NCI-H345 treated with DMSO at 0.1 percent for 48 hours (cell line): ENCODE data around the gene DSTYK.
"Not testable (repeated sequence)": the region's sequence is repeated elsewhere in the genome, so short reads cannot be mapped to it uniquely, and the experiment has no call there.

Source experiments
- DNase-seq: peaks from one replicate; lab custom pipeline; 2025; ENCODE audit not compliant: unreplicated experiment; lab: John Stamatoyannopoulos, UW

Gene DSTYK

DNA sequence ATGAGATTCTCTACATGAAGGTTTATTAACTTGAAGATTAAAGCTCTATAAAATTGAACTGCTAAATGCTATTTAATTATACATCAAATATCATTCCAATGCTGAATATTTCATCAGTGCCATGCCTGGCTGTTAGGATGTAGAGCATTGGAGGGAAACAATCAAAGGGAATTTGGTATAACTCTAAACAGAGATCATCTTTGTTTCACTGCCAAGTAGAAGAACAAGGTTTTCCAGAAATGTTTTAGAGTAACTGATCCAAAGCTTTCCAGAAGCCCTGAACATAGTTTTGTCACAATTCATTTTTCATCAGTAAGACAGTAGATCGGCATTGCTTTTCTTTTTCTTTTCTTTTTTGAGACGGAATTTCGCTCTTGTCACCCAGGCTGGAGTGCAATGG is 5.9 kb upstream of the DSTYK start:
- no peak for DNase-seq

DNA sequence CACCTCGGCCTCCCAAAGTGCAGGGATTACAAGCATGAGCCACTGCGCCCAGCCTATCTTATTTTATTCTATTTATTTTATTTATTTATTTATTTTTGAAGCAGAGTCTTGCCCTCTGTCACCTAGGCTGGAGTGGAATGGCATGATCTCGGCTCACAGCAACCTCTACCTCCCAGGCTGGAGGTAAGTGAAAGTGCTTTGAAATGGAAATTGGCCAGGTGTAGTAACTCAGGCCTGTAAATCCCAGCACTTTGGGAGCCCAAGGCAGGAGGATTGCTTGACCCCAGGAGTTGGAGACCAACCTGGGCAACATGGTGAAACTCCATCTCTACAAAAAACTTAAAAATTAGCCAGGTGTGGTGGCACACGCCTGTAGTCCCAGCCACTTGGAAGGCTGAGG is 5.1 kb upstream of the DSTYK start:
- no peak for DNase-seq

DNA sequence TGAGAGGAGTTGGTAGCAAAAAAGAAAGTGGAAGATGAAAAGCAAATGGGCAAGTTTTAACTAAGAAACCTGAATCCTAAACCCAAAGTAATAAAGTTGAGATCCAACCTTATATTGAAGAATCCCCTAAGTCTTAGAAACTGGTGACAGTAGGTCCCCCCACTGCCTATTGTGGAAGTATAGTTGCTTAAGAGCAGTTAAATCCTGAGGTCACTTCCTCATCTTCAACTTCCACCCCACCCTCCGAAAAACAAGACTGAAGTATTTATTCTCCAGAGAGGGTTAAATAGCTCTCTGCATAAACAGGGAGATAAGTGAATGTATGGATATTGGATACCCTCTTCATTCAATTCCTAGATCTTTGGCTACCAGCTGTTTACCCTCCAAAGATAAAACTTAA is 3.3 kb upstream of the DSTYK start:
- DNase-seq: no peak

DNA sequence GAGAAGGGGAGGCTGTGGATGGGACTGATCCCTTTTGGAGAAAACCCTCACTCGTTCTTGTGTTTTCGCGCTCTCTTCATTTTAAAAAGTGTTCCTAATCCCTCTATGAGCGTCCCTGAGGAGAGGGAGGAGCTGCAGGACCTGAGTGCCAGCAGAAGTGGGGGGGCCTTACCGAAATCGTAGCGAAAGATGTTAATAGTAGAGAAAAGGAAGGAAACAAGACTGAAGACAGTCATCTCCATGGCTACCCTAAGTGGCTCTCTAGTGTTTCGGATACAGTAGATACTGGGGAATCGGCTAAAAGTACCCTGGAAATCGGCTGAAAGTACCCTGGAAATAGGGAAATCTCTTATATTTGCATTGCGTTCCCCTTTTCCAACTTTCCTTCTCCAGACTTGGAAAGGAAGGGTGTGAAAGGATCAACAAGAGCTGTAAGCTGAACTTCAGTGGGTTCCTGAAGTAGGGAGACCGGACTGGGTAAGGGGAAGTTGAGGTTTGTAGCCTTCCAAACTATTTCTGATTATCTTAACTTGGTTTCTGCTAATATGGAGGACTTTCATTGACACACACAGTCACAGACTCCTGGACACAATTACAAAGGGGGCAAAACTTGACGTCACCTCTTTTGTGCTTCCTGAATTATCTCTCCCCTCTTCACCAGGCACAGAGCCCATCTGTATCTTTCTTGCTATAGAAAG is 486 bp upstream of the DSTYK start:
- DNase-seq: no peak

DNA sequence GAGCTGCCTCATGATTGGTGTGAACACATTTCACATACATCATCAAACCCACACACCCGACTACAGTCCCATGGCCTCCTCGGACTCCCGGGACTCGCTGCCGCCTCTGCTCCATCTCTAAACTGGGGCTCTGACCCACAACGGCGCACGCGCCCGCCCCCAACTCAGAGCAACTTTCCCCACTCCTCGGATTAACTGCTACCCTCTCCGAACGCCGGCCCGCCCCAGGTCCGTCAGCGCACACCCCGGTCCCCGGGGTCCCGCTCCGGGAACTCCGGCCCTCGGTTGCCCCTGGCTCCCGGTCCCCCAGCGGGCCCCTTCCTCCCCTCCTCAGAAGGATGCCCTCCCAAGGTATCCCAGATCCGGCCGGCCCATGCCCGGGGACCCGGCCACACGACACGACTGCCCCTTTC is 740 bp downstream of the DSTYK start:
- no peak for DNase-seq

DNA sequence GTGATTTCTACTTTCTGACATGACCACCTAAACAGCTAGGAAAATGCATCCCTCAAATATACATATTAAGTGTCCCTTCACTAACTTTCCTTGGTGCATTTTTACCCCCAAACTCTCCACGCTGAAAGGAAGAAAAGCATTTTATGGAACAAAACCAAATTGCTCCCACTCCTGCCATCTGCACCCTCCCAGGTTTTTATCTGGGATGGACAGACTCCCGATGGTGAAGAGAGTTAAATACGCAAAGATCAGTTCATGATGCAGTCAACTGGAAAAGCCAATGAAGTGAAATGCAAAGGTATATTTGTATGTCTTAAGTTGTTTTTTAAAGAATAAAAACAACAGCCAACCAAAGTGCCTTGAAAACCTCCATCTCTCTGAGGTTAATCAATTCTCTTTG is 2.7 kb downstream of the DSTYK start:
- no peak for DNase-seq

DNA sequence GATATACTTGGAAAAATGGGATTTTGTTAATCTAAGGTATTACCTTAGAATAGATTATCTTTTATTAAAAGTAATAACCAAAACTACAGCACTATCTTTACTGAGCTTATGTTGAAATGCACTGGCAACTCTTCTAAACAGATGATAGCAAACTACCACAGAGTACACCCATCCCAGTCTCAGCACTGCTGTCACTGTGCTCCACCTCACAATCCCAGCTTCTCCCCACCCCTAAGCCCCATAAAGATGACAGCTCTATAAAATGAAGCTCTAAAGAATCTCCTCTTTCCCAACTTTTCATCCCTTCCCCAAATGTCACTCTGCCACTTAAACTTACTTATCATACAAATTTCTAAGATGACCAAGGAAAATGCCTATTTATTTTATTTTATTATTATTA is 6.4 kb downstream of the DSTYK start:
- no peak for DNase-seq

DNA sequence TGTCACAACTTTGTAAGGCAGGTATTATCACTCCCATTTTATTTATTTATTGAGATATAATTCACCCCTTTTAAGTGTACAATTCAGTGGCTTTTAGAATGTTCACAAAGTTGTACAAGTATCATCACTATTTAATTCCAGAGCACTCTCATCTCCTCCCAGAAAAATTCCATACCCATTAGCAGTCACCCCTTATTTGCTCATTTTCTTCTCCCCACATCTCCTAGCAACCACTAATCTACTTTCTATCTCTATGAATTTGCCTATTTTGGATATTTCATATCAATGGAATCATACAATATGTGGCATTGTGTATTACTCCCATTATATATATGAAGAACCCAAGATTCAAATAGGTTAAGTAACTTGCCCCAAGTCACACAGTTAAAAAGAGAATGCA is 7.0 kb downstream of the DSTYK start:
- no peak for DNase-seq

DNA sequence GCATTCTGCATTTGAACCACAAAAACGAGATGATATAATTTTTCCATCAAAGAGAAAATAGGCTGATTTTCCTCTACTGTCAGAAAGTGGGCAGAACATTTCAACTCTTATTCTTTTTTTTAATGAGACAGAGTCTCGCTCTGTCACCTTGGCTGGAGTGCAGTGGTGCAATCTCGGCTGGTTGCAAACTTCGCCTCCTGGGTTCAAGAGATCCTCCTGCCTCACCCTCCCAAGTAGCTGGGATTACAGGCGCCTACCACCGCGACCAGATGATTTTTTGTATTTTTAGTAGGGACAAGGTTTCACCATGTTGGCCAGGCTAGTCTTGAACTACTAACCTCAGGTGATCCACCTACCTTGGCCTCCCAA is 11.6 kb downstream of the DSTYK start:
- no peak for DNase-seq

DNA sequence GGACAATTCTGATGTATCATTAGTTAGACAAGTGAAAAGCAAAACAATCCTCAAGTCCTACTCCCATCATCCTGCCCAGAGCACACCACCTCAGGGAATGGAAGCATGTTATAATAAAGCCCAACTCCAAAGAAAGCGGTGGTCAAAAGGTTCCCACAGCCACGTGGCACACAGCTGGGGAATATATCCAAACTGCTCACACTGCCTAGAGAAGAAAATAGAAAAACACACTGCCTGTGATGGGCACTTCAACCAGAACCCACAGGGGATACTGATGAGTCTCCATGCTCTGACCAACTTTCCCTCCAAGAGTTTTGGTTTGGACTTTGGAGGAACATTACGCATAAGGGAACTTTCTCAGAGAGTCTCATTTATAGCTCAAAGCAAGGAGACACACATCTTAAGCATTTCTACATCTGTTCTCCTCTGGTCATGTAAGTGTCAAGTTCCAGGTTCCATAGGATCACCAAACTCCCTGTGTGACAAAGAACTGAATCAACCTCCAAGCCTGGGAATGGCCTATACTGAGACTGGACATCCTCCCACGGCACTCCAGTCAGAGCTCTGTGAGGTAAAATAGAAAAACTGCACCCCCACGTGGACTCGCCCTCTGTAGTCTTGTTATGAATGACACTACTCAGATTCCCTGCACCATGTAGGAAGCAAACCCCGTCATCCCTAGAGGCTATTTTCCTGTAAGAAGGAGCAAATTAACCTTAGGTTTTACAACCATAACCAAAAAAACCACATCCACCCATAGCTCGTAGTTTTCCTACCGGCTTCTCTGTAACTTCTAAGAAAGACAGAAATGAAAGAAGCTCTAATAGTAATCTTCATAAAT is 12.2 kb downstream of the DSTYK start:
- no peak for DNase-seq

DNA sequence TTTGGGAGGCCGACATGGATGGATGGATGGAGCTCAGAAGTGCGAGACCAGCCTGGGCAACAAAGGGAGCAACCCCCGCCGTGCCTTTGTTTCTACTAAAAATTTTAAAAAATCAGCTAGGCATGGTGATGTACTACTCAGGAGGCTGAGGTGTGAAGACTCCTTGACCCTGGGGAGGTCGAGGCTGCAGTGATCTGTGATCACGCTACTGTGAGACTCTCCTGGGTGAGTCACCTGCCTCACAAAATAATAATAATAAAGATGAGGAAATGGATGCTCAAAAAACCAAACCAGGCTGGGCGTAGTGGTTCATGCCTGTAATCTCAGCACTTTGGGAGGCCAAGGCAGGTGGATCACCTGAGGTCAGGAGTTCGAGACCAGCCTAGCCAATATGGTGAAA is 19.2 kb downstream of the DSTYK start:
- no peak for DNase-seq

DNA sequence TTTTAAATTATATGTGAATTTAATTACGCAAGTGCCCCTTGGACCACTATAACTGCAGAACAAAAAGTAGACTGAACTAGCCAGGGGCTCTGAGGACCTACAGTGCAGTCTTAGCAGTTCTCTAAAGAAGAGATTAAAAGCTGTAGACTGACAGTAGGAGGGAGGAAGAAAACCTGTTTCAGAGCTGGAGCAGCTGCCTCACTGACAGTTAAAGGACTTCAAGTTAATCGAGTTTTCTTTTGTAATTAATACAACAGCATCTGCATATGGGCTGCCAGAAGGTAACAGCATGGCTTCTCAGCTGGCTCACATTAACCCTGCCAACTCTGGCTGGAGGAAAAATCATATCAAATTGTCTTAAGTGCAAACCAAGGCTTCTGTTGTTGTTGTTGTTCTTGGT is 19.9 kb downstream of the DSTYK start:
- DNase-seq: no peak

DNA sequence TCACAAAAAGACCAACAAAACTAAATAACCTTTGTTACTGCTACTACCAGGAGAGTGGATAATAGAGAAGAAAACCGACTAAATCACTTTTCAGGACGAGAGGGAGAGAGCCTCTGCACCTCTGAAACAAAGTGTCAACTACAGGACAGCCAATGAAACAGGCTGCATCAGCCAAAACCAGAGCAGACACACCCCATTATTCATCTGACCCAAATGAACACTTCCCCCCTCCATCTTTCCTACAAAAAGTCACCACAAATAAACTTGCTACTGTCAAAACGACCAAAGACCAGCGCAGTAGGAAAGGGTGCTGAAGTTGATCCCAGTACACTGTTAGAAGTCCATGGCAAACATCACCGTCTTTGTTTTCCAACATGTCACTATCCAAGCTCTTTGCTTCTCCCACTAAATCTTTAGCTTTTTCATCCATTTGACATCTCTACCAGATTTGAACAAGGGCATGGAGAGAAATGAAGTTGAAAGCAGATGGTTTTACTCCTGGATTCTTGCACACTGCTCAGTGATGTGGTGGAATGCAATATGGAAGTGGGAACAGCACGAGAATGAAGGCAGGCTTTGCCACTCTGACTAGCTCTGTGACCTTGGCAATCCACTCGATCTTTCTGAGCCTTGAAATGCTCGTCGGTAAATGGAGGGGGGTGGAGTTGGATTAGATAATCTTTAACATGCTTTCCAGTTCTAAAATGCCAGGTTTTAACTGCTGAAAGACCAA is 20.5 kb downstream of the DSTYK start:
- no peak for DNase-seq

DNA sequence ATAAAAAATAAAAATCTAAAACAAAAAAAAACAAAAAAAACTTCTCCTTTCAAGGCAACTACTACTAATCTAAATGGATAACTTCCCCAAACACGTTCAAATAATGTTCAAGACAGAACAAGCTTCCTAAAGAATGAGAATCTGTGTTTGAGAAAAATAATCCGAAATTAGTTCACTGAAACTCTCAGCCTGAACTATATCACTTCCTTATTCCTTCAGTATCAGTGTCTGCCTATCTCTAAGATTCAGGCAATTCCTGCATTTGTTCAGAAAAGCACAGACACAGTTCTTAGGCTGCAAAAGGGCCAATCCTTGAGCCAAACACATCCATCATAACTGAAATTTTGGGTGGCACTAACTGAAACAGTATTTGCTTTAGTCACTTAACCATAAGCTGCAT is 22.4 kb downstream of the DSTYK start:
- DNase-seq: no peak

DNA sequence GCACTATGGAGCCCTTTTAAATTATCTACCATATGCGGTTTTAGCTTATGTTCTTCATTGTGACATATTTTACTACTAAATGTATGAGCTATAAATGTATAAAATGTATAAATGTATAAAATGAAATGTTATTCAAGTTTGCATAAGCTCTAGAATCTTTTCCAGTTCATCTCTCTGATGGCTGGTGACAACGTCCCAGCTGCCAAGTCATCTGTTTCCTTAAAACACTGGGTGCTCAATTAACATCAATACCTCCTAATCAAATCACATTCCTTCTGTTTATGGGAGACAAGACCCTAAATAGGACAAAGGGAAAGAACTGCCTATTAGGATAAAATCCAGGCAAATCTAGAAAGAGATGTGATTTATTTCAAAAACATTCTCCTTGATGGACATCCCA is 22.9 kb downstream of the DSTYK start:
- no peak for DNase-seq

DNA sequence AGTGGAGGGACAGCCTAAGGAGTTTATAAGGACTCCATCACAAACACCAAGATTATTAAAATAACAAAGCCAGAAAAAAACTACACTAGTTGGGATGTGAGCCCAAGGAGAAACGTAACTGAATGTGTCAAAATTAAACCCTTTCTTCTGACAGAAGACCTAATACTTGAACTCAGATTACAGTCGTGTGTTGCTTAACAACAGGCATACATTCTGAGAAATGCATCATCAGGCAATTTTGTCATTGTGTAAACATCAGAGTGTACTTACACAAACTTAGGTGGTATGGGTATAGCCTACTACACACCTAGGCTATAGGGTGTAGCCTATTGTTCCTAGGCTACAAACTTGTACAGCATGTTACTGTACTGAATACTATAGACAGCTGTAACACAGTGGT is 23.4 kb downstream of the DSTYK start:
- DNase-seq: no peak

DNA sequence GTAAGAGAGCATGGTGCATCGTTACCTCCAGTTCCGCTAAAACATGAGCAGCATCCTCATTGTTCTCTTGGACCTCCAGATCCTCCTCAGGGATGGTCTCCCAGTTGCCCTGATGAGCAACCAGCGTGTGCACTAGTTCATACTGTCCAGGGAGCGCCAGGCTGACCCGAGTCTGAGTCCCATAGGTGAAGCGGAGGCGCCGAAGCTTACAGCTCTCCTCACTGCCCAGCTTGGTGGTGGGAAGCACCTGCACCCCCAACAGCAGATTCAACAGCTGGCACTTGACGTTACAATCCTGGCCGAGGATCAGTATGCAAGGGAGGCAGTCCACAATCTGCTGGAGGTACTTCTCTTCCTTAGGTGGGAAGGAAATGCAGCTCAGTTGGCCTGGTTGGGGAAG is 24.1 kb downstream of the DSTYK start:
- DNase-seq: no peak

DNA sequence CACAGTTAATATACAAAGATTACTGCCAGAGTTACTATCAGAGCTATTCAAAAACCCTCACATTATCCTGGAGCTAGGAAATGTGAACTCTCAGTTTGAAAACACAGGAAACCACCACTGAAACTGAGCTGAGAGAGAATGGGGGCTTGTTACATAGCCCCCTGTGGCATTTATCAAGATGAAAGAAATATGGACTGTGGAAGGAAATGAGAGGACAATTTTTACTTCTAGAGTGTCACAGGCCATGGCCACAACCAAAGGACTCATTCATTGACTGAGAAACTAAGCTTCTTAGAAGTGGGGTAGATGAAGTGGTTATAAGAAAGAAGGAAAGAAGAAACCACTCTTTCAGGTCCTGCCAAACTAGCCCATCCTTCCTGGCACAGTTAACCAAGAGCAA is 25.3 kb downstream of the DSTYK start:
- DNase-seq: no peak

DNA sequence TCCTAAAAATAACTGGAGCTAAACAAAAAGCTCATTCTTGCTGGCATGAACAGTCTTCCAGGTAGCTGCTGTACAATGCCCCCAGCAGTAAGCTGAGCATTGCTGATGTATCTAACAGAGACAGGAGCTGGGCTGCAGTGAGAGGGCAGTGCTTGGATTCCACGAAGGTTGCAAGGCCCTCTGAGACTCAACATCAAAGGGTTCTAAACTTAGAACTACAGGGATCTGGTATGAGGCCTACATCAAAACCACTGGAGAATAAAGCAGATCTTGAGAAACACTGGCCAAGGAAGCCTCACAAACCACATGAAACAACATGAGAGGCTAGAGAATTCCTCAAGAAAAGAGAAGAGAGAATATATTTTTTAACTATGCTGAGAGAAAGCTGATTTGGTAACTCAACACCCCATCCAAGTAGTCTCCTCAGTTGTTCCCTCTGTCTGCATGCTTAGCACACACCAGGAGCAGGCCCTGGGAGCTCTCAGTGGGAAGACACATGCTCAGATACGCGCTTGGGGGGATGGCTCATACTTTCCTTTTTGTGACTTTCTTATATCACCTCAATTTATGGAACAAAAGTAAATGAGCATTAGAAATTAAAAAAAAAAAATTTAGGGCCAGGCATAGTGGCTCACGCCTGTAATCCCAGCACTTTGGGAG is 27.7 kb downstream of the DSTYK start:
- no peak for DNase-seq

DNA sequence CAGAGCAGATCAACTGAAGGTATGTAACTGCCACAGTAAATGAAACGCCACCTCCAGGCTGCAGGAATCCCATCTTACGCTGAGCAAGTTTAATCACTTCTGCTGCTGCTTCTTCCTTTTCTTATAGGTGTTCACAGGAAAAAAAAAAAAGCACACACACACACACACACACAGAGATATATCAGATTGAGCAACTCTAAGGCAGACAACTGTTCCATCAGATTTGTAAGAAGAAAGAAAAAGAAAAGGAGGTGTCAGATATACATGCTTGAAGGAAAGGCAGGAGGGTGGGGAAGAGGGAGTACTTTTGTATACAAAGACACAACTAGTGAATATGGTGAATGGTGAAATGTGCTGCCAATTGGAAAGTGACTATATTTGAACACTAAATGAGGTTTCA is 28.6 kb downstream of the DSTYK start:
- no peak for DNase-seq

DNA sequence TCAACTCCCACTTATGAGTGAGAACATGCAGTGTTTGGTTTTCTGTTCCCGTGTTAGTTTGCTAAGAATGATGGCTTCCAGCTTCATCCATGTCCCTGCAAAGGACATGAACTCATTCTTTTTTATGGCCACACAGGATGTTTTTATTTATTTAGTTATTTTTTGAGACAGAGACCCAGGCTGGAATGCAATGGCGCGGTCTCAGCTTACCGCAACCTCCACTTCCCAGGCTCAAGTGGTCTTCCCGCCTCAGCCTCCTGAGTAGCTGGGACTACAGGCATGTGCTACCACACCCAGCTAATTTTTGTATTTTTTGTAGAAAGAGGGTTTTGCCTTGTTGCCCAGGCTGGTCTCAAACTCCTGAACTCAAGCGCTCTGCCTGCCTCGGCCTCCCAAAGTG is 31.2 kb downstream of the DSTYK start:
- DNase-seq: not testable (repeated sequence)

DNA sequence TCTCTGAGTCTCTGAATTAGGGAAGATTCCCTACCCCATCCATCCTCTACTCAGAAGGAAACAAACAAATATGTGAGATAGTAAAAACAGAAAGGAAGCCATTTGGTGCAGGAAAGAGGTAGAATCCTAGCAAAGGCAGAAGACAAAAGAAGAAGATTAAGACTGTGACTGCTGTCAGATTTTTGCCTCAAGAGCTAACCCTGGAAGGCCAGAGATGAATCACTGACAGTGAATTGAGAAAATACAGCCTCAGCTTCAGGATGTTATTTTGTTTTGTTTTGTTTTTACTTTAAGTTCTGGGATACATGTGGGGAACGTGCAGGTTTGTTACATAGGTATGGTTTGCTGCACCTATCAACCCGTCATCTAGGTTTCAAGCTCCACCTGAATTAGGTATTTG is 31.7 kb downstream of the DSTYK start:
- no peak for DNase-seq
